ENCODE data around the gene EDIL3. TPM values are rescaled to one million over a fixed set of nuclear protein-coding genes. Genes with fewer than 3 reads are reported as not detected.

Gene EDIL3
- total RNA-seq (2011; cell fraction: chromatin; rRNA removed; ENCODE audit: low replicate concordance), result not detected in 2 replicates
- not detected in 2 replicates for total RNA-seq (2011; cell fraction: nucleolus; rRNA removed)
- total RNA-seq (2011; cell fraction: nucleoplasm; rRNA removed), result not detected in 2 replicates
- not detected in 2 replicates for total RNA-seq (2014; rRNA removed)
- not detected in 2 replicates for total RNA-seq (2014; rRNA removed; fragmentation: Illumina TruSeq; extraction: Trizol)
- not detected in 2 replicates for total RNA-seq (2015; rRNA removed; fragmentation: Illumina TruSeq; extraction: Trizol)
- 0.09 and 0.11 TPM in 2 replicates for total RNA-seq (2021)
- polyA plus RNA-seq (2011; rRNA removed), result not detected in 2 replicates
- polyA plus RNA-seq (2011; cell fraction: cytosol; rRNA removed), result not detected in 2 replicates
- polyA plus RNA-seq (2011; cell fraction: nucleus; rRNA removed), result not detected in 2 replicates
- 0.01 TPM in 1 of 2 replicates, not detected in the other for polyA plus RNA-seq (2012)
- polyA plus RNA-seq (2014; fragmentation: Illumina TruSeq; extraction: Trizol), result not detected in 2 replicates
- polyA plus RNA-seq (2014; fragmentation: Nextera tagmentation; extraction: Ambion mirVana), result not detected
- polyA plus RNA-seq (2014; rRNA removed), result not detected in 2 replicates
- polyA minus RNA-seq (2011; rRNA and poly(A)+ RNA removed), result not detected in 2 replicates
- not detected in 2 replicates for polyA minus RNA-seq (2011; cell fraction: cytosol; rRNA and poly(A)+ RNA removed)
- not detected in 2 replicates for polyA minus RNA-seq (2011; cell fraction: nucleus; rRNA and poly(A)+ RNA removed)
- percentile 6 among the genes with signal in this experiment for Bru-seq, nascent RNA
- percentile 6 among the genes with signal in this experiment for BruChase-seq, experiment 1, labeled RNA remaining after a 2-hour chase
- BruChase-seq, experiment 2, labeled RNA remaining after a 6-hour chase, result percentile 5 among the genes with signal in this experiment
- long read RNA-seq, experiment 1, result 0 reads
- long read RNA-seq, experiment 2, result 0 reads
- long read RNA-seq, experiment 3, result 0 reads

GRCh38 chr5:84384604-84385575, at the start of gene EDIL3:
EDIL3 (minus strand) TSS chr5:84384880; CDS start chr5:84384374, 506 bp downstream.
- H3K27ac ChIP-seq (ENCODE audit: extremely low read depth, low read depth, low read length), result no peak within 1 kb of the TSS
- no peak within 1 kb of the TSS for H2AFZ ChIP-seq (ENCODE audit: low read depth, low read length)
- no peaks in the 10 kb centered on the region for H3K4me1 ChIP-seq (replicated peaks in 1 of 2; ENCODE audit: control insufficient read depth in 2 of 2, insufficient read depth in 2 of 2, low read length in 2 of 2)
- ATAC-seq, result no peak
- POLR2A ChIA-PET, result no interaction called here
- no peaks in the 10 kb centered on the region for H3K36me3 ChIP-seq (ENCODE audit: control insufficient read depth, insufficient read depth, low read length)
- no peak for FAIRE-seq
- no TSS peak for BruUV-seq (replicated peaks)
- intact Hi-C loops (cut with micrococcal nuclease), result no loop called here
- CTCF ChIA-PET (ENCODE audit: low intra/inter-chr PET ratio), result no interaction called here
- WGBS (ENCODE audit: insufficient coverage, low coverage, missing lambda C conversion rate), result 4% methylated on average over 12 of the region's 54 CpGs
- no peaks in the 10 kb centered on the region for H4K20me1 ChIP-seq (replicated peaks; ENCODE audit: control insufficient read depth, insufficient read depth, low read length)
- in situ Hi-C loops (cut with MboI), result no loop called here
- H3K27me3 ChIP-seq (ENCODE audit: control insufficient read depth in 2 of 2, insufficient read depth in 2 of 2, low read length in 2 of 2), result no peaks in the 10 kb centered on the region
- no peaks in the 10 kb centered on the region for H3K79me2 ChIP-seq (ENCODE audit: control insufficient read depth, insufficient read depth, low read length)
- H3K4me2 ChIP-seq (ENCODE audit: insufficient read depth, low read length), result no peak within 1 kb of the TSS
- no peak within 1 kb of the TSS for H3K9ac ChIP-seq (ENCODE audit: insufficient read depth in 1 of 2, low read depth in 2 of 2, low read length in 2 of 2)
- no peaks in the 10 kb centered on the region for H3K9me1 ChIP-seq (ENCODE audit: control insufficient read depth, insufficient read depth, low read length)
- no peak within 1 kb of the TSS for H3K4me3 ChIP-seq
- DNase-seq (ENCODE audit: extremely low read depth in 1 of 4, low spot score in 3 of 4), result no peak
- no peaks in the 10 kb centered on the region for H3K9me3 ChIP-seq (replicated peaks; ENCODE audit: control insufficient read depth, insufficient read depth, low read depth, low read length)
- no peak for TF ChIP-seq TSHZ1 (CRISPR knock-in tag; IDR thresholded peaks at IDR 0.05)
- no peak for TF ChIP-seq ATF6 (CRISPR knock-in tag; IDR thresholded peaks at IDR 0.05)
- TF ChIP-seq SNIP1 (IDR thresholded peaks at IDR 0.05; ENCODE audit: low read depth), result no peak
- no peak for TF ChIP-seq ETS1 (conservative IDR thresholded peaks at IDR 0.05; ENCODE audit: control insufficient read depth, low read depth, low read length)
- no peak for TF ChIP-seq DPF2 (IDR thresholded peaks at IDR 0.05)
- no peak for TF ChIP-seq PHB2 (IDR thresholded peaks at IDR 0.05; ENCODE audit: low read depth)
- TF ChIP-seq ZBTB5 (IDR thresholded peaks at IDR 0.05), result no peak

All from K562 (cell line).